AG04450 (cell line): ENCODE results near the gene TCP11L1. TPM values are rescaled to one million over a fixed set of nuclear protein-coding genes. Genes with fewer than 3 reads are reported as not detected.

Experiments
- CTCF ChIA-PET: fragments of 300-600, 350-600 bp; formaldehyde crosslinking; extraction: SDS; loops from one replicate; lab custom pipeline; 2022; ENCODE audit warnings: antibody characterized with exemption, inconsistent platforms; lab: Charles Lee
- POLR2A ChIA-PET: fragments of 350-600 bp; formaldehyde crosslinking; extraction: SDS; loops from one replicate; lab custom pipeline; 2021; ENCODE audit warnings: antibody characterized with exemption, inconsistent platforms; lab: Yijun Ruan, JAX
- DNase-seq: peaks from one replicate; pipeline ENCODE4 v3.0.0-alpha.2; 2011; ENCODE audit warnings: low read depth, low spot score
- H3K27ac ChIP-seq: one replicate; pipeline ENCODE4 v1.5.1; 2012; ENCODE audit warnings: low read depth, low read length, control low read depth
- H3K27me3 ChIP-seq: one replicate; pipeline ENCODE4 v1.6.0; 2012; ENCODE audit warnings: low read length; ENCODE audit not compliant: control insufficient read depth, insufficient read depth
- H3K4me3 ChIP-seq: 2 replicates; pipeline ENCODE4 v1.5.1; 2011; ENCODE audit warnings: mild to moderate bottlenecking, low read depth, low read length, control low read depth
- H3K9me3 ChIP-seq: 2 replicates; pipeline ENCODE4 v1.5.1; 2012; ENCODE audit warnings: low read length; ENCODE audit not compliant: control insufficient read depth, insufficient read depth
- polyA plus RNA-seq: library from polyadenylated mRNA; depleted of rRNA; stranded (reverse); fragments of >200 nt; gene quantifications from 2 replicates; pipeline ENCODE4 v1.2.3, GENCODE V29; 2011
- TF ChIP-seq, protein P1 (sequence below): IDR thresholded peaks from 2 replicates; pipeline ENCODE4 v1.5.1; 2011; ENCODE audit warnings: low read depth, low read length, control low read depth, inconsistent platforms

The TCP11L1 gene
- polyA plus RNA-seq, 1 experiment, result 21.4 TPM

DNA sequence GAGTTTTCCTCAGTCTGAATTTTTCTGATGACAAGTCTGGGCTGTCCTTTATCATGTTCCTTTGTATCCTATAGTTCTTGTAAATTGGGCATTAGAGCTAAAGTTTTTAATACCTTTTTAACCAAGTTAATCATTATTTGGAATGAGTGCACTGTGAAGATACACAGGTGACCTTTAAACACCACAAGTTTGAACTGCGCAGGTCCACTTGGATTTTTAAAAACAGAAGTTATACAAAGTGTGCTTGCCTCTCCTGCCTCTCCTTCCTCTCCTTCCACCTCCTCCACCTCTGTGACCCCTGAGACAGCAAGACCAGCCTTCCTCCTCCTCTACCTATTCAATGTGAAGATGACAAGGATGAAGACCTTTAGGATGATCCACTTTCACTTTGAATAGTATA lies 4.4 kb upstream of the TCP11L1 start:
- Histone ChIP-seq H3K9me3 (no peaks in the 10 kb centered on the region; the same call in 1 of the 2 replicates), H3K27me3 (no peaks in the 10 kb centered on the region), H3K4me3 (no peak overlapping the region), H3K27ac (no peak overlapping the region)
- TF ChIP-seq, protein P1, sequence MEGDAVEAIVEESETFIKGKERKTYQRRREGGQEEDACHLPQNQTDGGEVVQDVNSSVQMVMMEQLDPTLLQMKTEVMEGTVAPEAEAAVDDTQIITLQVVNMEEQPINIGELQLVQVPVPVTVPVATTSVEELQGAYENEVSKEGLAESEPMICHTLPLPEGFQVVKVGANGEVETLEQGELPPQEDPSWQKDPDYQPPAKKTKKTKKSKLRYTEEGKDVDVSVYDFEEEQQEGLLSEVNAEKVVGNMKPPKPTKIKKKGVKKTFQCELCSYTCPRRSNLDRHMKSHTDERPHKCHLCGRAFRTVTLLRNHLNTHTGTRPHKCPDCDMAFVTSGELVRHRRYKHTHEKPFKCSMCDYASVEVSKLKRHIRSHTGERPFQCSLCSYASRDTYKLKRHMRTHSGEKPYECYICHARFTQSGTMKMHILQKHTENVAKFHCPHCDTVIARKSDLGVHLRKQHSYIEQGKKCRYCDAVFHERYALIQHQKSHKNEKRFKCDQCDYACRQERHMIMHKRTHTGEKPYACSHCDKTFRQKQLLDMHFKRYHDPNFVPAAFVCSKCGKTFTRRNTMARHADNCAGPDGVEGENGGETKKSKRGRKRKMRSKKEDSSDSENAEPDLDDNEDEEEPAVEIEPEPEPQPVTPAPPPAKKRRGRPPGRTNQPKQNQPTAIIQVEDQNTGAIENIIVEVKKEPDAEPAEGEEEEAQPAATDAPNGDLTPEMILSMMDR, result no peak
- ChIA-PET POLR2A (no interaction called here), CTCF (interaction anchor here (0.7 kb wide), 1 partner anchor 20 kb away, joined by 4 read pairs; no protein-coding TSS in a partner anchor)
- DNase-seq, result no peak

DNA sequence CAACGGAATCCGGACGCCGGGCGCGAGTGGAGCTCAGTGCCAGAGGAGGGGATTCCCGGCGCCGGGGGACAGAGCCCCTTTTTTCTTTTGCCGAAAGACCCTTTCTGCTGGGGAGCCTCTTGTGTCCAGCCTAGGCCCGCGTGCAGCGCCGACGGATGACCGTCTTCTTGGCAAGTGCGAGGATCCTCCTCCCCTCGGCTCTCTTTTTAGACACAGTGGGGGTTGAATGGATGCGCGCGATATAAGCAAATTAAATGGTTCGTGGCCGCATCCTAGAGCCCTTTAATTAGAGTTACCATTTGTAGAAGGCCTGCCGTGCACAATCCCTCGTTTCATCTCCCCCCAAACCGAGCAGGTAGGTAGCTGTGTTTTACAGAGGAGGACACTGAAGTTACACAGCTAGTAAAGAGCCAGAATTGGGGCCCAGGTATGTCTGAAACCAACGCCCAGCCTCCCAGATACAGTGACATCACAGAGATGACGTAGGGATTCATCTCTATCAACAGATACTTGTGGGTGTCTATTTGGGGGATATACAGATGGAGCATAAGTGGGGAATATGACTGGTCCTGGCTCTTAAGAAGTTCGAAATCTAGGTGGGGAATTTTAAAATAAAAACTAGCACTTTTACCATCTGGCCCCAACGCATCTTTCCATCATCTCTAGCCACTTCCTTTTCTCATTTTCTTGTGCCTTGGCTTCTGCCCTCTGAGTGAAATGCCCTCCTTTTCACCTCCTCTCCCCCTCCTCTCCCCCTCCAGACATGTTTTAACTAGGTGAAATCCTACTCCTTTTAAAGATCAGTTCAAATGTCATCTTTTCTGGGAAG lies 875 bp downstream of the TCP11L1 start:
- POLR2A ChIA-PET, result interaction anchor here (0.6 to 2.2 kb wide), 12 partner anchors 12 to 771 kb away, joined by 3 to 19 read pairs (median 4); partner anchors contain the start of gene DEPDC7
- Histone ChIP-seq H3K27me3 (no peaks in the 10 kb centered on the region), H3K27ac (peak overlapping the region; percentile 99), H3K9me3 (peaks cover 4% of the 10 kb centered on the region), H3K4me3 (peak overlapping the region; percentile 82)
- CTCF ChIA-PET, result interaction anchor here (0.5 to 1.6 kb wide), 6 partner anchors 7 to 211 kb away, joined by 3 to 7 read pairs (median 4); no protein-coding TSS in a partner anchor
- TF ChIP-seq, protein P1, result no peak
- DNase-seq, result no peak

DNA sequence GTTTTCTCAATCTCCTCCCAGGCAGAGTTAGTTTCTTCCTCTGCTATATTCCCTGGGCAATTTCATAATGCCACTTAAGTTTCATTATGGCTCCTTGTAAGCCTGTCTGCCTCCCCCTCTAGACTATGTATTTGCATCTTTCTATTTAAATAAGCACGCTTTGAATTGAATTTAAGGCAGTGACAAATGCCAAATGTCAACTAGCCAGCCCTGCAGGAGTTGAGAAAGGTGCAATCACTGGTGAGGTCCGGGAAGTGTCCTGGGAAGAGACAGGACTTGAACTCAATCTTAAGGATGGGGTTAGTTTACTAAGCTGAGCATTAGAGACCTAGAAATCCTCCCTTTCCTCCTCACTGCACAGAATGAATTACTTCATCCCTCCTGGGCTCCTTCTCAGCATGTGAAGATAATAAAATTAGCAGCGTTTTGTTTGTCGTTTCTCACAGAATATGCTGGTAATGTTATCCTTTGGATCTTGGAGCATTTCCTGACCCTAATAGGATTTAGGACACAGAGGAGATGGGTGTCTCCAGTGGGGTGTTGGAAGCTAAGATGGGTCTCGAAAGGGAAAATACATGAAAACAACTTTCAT lies 1.6 kb downstream of the TCP11L1 start:
- DNase-seq, result no peak
- H3K4me3 ChIP-seq, result peak overlapping the region; percentile 82
- H3K9me3 ChIP-seq, result peaks cover 11% of the 10 kb centered on the region
- TF ChIP-seq, protein P1, result no peak
- ChIA-PET CTCF (no interaction called here), POLR2A (interaction anchor here (1.1 to 2.2 kb wide), 3 partner anchors 12 to 66 kb away, joined by 3 to 19 read pairs (median 7); partner anchors contain the start of gene DEPDC7)
- no peaks in the 10 kb centered on the region for H3K27me3 ChIP-seq
- no peak overlapping the region for H3K27ac ChIP-seq

DNA sequence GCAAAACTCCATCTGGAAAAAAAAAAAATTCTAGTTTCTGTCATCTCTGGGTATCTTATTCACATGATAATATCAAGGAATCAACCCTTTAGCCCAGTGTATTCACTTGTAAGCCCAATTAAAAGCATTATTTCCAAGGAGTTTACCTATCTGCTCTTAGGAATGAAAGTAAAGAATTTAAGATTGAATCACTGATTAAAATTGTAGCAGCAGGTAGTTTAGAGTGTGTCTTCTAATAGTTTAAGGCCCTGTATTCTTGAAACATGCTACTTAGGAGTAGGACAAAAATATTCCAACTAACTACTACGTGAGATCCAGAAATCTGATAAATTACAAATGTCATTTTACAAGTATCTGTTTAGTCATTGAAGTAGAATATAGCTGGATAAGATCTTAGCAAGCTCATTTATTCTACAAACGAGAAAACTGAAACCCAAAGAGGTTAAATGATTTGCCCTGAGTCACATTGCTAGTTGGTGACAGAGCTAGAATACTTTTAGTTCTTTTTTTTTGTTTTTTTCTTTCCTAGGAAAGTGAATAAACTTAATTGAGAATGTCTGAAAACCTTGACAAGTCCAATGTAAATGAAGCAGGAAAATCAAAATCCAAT lies 4.0 kb downstream of the TCP11L1 start:
- Histone ChIP-seq H3K27ac (no peak overlapping the region), H3K27me3 (no peaks in the 10 kb centered on the region), H3K9me3 (peaks cover 12% of the 10 kb centered on the region), H3K4me3 (no peak overlapping the region)
- ChIA-PET POLR2A (no interaction called here), CTCF (no interaction called here)
- TF ChIP-seq, protein P1, result no peak
- no peak for DNase-seq
